NCI-H1417 treated with DMSO at 0.1 percent for 48 hours (cell line): ENCODE measurements around the gene ST3GAL3.
"Not testable (repeated sequence)": the region's sequence is repeated elsewhere in the genome, so short reads cannot be mapped to it uniquely, and the experiment has no call there.

ENCODE experiments used
- DNase-seq: peaks from one replicate; lab custom pipeline; 2025; lab: John Stamatoyannopoulos, UW

Gene ST3GAL3

GRCh38 chr1:43703836-43704235 lies 3.5 kb upstream of the ST3GAL3 start:
- DNase-seq, result no peak

GRCh38 chr1:43704838-43705237 lies 2.5 kb upstream of the ST3GAL3 start:
- no peak for DNase-seq

DNA sequence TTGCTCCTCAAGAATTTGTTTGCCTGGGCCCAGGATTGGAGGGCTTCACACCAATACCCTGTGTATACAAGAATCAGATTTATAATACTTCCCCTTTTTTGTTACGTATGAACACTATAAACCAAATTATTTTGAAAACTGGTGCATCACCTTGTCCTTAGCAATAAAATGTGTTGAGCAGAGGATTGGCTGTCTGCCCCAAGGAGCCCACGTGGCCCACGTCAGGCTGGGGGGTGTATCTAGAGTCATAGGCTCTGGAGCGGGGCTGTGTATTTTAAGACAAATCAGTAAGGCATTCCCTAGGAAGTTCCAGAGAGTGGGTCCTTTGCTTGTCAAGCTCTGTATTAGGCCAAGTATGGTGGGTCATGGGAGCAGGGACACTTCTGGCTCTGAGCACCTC lies 2.0 kb upstream of the ST3GAL3 start:
- DNase-seq, result no peak

- no peak for DNase-seq
Observed at GRCh38 chr1:43705982-43706597, 1.2 kb upstream of the ST3GAL3 start.

- no peak for DNase-seq
Observed at GRCh38 chr1:43706598-43707189, 642 bp upstream of the ST3GAL3 start.

- DNase-seq, result no peak
Observed at GRCh38 chr1:43708002-43708410, 670 bp downstream of the ST3GAL3 start.

DNA sequence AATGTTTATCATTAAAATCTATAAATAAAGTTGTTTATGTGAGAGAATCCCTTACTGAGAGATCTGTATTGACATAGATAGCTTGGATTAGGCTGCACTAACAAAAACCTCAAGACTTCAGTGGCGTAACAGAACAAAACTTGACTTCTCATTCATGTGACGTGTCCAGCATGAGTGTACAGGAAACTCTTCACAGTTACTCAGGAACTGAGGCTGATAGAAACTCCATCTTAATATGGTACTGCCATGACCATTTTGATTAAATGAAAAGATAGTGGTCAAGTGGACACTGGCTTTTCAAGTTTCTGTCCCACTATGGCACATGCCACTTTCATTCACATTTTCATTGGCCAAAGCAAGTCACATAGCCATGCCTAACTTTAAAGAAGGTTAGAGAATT lies 3.7 kb downstream of the ST3GAL3 start:
- no peak for DNase-seq

GRCh38 chr1:43711524-43712386 lies 4.4 kb downstream of the ST3GAL3 start:
- DNase-seq, result no peak

- DNase-seq, result no peak
Observed at GRCh38 chr1:43716559-43717281, 9.4 kb downstream of the ST3GAL3 start.

- no peak for DNase-seq
Observed at GRCh38 chr1:43719063-43719462, 11.7 kb downstream of the ST3GAL3 start.

DNA sequence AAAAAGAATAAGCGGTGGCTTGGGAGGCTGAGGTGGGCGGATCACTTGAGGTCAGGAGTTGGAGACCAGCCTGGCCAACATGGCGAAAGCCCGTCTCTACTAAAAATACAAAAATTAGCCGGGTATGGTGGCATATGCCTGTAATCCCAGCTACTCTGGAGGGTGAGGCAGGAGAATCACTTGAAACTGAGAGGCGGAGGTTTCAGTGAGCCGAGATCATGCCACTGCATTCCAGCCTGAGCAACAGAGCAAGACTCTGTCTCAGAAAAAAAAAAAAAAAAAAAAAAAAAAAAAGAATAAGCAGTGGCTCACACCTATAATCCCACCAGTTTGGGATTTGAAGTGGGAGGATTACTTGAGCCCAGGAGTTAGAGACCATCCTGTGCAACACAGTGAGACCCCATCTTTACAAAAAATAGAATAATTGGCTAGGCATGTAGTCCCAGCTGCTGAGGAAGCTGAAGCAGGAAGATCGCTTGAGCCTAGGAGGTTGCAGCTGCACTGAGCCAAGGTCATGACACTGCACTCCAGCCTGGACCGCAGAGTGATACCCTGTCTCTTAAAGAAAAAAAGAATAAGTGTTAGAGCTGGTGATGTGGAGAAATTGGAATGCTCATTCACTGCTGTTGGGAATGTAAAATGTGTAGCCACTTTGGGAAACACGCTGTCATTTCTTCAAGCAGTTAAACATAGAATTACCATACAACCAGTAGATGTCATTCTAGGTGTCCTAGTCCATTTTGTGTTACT lies 12.5 kb downstream of the ST3GAL3 start:
- DNase-seq, result not testable (repeated sequence)

GRCh38 chr1:43722810-43723209 lies 15.5 kb downstream of the ST3GAL3 start:
- no peak for DNase-seq

- DNase-seq, result no peak
Observed at GRCh38 chr1:43729816-43730463, 22.6 kb downstream of the ST3GAL3 start.

- DNase-seq, result no peak
Observed at GRCh38 chr1:43731867-43732531, 24.7 kb downstream of the ST3GAL3 start.

- DNase-seq, result no peak
Observed at GRCh38 chr1:43736819-43737218, 29.5 kb downstream of the ST3GAL3 start.

DNA sequence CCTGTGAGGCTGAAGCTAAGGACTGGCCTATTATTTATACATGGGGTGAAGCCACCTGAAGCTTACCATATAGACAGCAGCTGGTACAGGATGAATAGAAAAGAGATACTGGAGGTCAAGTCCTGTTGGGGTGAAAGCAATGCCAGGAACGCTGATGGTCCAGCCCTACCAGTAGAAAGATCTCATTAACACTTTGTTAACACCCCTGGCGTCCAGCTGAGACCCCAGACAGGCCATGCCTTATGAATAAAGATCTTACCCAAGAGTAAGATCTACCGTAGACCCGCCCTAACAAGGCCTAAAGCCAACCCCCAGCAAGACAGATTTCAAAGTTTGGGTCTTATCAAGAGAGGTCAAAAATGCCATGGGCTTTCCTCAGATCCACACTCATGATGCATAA lies 34.7 kb downstream of the ST3GAL3 start:
- no peak for DNase-seq

GRCh38 chr1:43743206-43743605 lies 35.9 kb downstream of the ST3GAL3 start:
- DNase-seq, result no peak

- no peak for DNase-seq
Observed at GRCh38 chr1:43747736-43748135, 40.4 kb downstream of the ST3GAL3 start.

- DNase-seq, result no peak
Observed at GRCh38 chr1:43750083-43750482, 42.7 kb downstream of the ST3GAL3 start.

DNA sequence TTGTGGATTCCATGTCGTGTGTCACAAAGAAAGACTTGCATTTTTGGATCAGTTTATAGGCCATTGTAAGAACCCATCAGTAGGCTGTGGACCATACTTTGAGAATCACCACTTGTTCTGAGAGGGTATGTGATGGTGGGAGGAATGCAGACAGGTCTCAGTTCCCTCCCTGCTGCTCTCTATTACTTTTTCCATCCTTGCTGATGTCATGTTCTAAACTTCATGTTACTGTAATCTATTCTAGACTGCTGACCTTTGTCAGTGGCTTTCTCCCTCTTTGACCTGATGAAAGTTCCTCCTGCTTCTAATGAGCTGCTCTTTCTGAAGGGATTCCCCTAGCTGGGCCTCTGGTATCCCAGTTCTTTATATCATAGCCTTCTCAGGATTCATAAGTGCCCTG lies 46.1 kb downstream of the ST3GAL3 start:
- no peak for DNase-seq

DNA sequence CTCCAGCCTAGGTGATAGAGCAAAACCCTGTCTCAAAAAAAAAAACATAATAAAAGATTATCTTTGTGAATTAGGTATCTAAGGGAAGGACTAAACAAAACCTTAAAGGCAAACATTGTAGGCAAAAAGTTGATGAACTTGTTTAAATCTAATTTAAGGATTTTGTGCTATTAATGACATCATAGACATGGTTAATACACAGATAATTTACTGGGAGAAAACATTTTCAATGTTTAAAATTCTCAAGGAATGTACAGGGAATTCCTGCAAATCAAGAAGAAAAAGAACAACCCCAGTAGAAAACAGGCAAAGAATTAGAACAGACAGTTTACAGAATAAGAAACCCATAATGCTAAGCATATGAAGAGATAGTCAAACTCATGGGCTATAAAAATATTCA lies 47.6 kb downstream of the ST3GAL3 start:
- DNase-seq, result no peak
